Mammary epithelial cell (primary cell): ENCODE measurements around the gene E2F1.

Source experiments
- CTCF ChIP-seq, 2 donors: IDR thresholded peaks in 1 of 2; conservative IDR thresholded peaks in 1 of 2; 2 replicates each; pipeline ENCODE4 v1.5.1; 2011 to 2012; ENCODE audit warnings: inconsistent platforms in 2 of 2, low read length in 2 of 2, mild to moderate bottlenecking in 2 of 2, control low read depth in 1 of 2, low read depth in 1 of 2; ENCODE audit not compliant: insufficient read depth in 1 of 2; ENCODE audit errors: extremely low read depth in 1 of 2
- EZH2 ChIP-seq: IDR thresholded peaks from 2 replicates; pipeline ENCODE4 v1.6.1; 2012; ENCODE audit warnings: low read length, inconsistent platforms, borderline replicate concordance

DNA sequence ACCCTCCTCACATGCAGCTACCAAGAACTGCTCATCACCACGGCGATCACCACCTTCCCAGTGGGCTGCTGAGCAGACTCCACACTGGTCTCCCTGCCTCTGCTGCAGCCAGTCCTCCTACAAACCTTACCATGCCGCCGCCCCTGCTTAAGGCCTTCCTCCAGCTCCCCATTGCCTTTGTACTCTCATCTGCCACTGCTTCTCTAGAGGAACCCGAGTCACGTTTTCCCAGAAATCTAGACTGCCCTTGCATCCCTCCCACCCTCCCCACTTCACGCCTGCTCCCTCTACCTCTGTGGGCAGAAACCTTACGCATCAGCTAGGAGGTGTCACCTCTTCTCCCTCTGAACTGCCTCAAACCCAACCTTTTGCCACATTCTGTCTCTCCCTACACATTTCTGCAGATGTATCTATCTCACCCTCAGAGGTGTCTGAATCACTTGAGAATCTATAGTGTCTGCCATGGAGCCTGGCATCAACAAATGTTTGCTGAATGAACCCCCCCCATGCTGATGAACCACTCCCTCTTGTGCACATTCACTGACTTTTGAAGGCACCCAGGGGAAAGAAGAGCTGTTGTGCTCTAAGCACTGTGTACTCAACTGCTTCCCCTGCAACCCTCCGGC lies 4.3 kb downstream of the E2F1 start:
- TF ChIP-seq CTCF (conservative IDR thresholded peaks at IDR 0.05 in 1 of 2, IDR thresholded peaks at IDR 0.05 in 1 of 2; ENCODE audit: extremely low read depth in 1 of 2, insufficient read depth in 1 of 2, low read depth in 1 of 2, low read length in 2 of 2) (no peak), EZH2 (no peak)
